HepG2 (cell line): ENCODE data around the gene SFT2D1. TPM values are rescaled to one million over a fixed set of nuclear protein-coding genes. Genes with fewer than 3 reads are reported as not detected.

Experiments used
- ATF1 ChIP-seq: IDR thresholded peaks from 2 replicates; pipeline ENCODE4 v1.6.1; 2016; ENCODE audit warnings: mild to moderate bottlenecking, control low read depth
- CEBPG ChIP-seq: IDR thresholded peaks from 2 replicates; pipeline ENCODE4 v1.6.1; 2016
- CTCF ChIP-seq: sonication (generic); formaldehyde crosslinking; IDR thresholded peaks from 2 replicates; pipeline ENCODE4 v1.5.0; 2020; ENCODE audit warnings: mild to moderate bottlenecking, missing genetic modification reagents, moderate library complexity
- E2F5 ChIP-seq: sonication (generic); formaldehyde crosslinking; conservative IDR thresholded peaks from 2 replicates; pipeline ENCODE4 v1.4.0; 2020; ENCODE audit warnings: missing genetic modification reagents
- GABPA ChIP-seq, 2 experiments: IDR thresholded peaks; 2 replicates each; pipeline ENCODE4 v1.6.1; 2011 to 2016; ENCODE audit warnings: low read depth in 2 of 2, low read length in 1 of 2, missing biosample characterization in 1 of 2, missing genetic modification characterization in 1 of 2
- IRF1 ChIP-seq: sonication (generic); formaldehyde crosslinking; IDR thresholded peaks from 2 replicates; pipeline ENCODE4 v1.4.0; 2020; ENCODE audit warnings: low read depth, mild to moderate bottlenecking, missing genetic modification reagents
- MLXIP ChIP-seq: sonication (generic); formaldehyde crosslinking; IDR thresholded peaks from 2 replicates; pipeline ENCODE4 v1.9.0; 2021; ENCODE audit warnings: missing genetic modification reagents, borderline replicate concordance
- SETDB1 ChIP-seq: sonication (generic); formaldehyde crosslinking; IDR thresholded peaks from 2 replicates; pipeline ENCODE4 v1.5.1; 2020; ENCODE audit warnings: missing genetic modification reagents, mild to moderate bottlenecking, borderline replicate concordance
- STAT5B ChIP-seq: sonication (generic); formaldehyde crosslinking; IDR thresholded peaks from 2 replicates; pipeline ENCODE4 v1.4.0; 2020; ENCODE audit warnings: missing genetic modification reagents
- ZBTB21 ChIP-seq: sonication (generic); formaldehyde crosslinking; IDR thresholded peaks from 2 replicates; pipeline ENCODE4 v1.4.0; 2020; ENCODE audit warnings: missing genetic modification reagents
- ZC3H13 ChIP-seq: sonication (generic); formaldehyde crosslinking; IDR thresholded peaks from 2 replicates; pipeline ENCODE4 v1.8.1; 2023; ENCODE audit warnings: mild to moderate bottlenecking, missing genetic modification reagents, moderate library complexity
- polyA plus RNA-seq, 8 experiments: library from polyadenylated mRNA; depleted of rRNA in 3 of 8; stranded (reverse) in 7 of 8; unstranded in 1 of 8; fragments of >200 nt; fragmentation: Illumina TruSeq in 4 of 8; extraction: Trizol in 4 of 8; gene quantifications; 2 replicates each; pipeline versions ENCODE4 v1.2.1 to v1.2.3, GENCODE V29; 2011 to 2016; ENCODE audit warnings: low read depth in 4 of 8, missing spikeins in 1 of 8, mixed read lengths in 1 of 8; ENCODE audit not compliant: insufficient read depth in 1 of 8
- total RNA-seq, 5 experiments: library from RNA; depleted of rRNA; stranded (reverse); fragments of >200 nt; fragmentation: Illumina TruSeq; extraction: Trizol; gene quantifications; 2 replicates each; pipeline ENCODE4 v1.2.3, GENCODE V29; 2016; ENCODE audit warnings: low read depth in 1 of 5
- TF ChIP-seq, protein P1 (sequence below): fragments of 450-650 bp; IDR thresholded peaks from 2 replicates; pipeline ENCODE4 v1.6.1; 2017; ENCODE audit warnings: mild to moderate bottlenecking

The SFT2D1 gene
- total and polyA plus RNA-seq, 2 of the 13 experiments (the other 11 are each of a cell fraction or from before 2014, with no cell fraction given): 115 to 147 TPM

DNA sequence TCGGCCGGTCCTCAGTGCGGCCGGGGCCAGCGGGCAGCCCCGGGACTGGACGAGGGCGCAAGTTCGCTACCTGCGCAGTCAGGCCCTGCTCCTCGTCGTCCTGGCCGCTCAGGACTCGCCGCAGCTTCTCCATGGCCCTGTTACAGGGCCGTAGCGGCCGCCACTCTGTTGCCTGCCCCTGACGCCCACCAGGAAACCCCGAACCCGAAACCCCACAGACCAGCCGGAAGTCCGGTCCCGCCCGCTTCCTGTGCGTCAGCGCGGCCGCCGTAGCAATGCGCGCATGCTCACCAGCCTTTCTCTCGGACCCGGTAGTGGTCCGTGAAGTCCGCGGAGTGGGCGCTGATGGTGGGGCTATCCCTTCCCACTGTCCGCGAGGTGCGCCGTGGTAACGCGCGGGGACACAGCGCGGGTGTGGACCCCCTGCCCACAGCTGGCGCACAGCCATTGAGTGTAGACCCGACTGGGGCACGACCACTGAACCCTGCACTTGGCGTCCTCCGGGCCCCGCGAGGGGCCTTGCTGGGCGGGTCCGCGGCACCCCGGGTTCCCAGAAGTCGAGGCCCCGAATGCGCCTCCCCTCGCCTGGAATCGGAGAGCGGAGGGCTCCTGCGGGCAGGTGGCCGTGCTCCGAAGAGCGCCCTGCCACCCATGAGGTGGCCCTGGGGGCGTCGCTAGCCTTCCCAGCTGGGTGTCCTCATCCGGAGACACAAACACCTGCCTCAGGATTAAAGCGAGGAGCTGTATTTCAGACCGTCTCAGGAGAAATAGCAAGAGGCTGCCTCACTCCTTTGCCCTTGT lies at the start of gene SFT2D1 (continued):
- no peak for TF ChIP-seq IRF1 (CRISPR knock-in tag)
- TF ChIP-seq, protein P1, sequence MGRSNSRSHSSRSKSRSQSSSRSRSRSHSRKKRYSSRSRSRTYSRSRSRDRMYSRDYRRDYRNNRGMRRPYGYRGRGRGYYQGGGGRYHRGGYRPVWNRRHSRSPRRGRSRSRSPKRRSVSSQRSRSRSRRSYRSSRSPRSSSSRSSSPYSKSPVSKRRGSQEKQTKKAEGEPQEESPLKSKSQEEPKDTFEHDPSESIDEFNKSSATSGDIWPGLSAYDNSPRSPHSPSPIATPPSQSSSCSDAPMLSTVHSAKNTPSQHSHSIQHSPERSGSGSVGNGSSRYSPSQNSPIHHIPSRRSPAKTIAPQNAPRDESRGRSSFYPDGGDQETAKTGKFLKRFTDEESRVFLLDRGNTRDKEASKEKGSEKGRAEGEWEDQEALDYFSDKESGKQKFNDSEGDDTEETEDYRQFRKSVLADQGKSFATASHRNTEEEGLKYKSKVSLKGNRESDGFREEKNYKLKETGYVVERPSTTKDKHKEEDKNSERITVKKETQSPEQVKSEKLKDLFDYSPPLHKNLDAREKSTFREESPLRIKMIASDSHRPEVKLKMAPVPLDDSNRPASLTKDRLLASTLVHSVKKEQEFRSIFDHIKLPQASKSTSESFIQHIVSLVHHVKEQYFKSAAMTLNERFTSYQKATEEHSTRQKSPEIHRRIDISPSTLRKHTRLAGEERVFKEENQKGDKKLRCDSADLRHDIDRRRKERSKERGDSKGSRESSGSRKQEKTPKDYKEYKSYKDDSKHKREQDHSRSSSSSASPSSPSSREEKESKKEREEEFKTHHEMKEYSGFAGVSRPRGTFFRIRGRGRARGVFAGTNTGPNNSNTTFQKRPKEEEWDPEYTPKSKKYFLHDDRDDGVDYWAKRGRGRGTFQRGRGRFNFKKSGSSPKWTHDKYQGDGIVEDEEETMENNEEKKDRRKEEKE: no peak
- peak; percentile 95; the same call in 1 of the 2 replicates for TF ChIP-seq ZC3H13 (CRISPR knock-in tag)
- peak; percentile 66; the same call in 1 of the 2 replicates for TF ChIP-seq MLXIP (CRISPR knock-in tag)
- no peak for TF ChIP-seq CEBPG (CRISPR knock-in tag)
- no peak; the same call in 1 of the 2 replicates for TF ChIP-seq ZBTB21 (CRISPR knock-in tag)
- peak; percentile 26 for TF ChIP-seq E2F5 (CRISPR knock-in tag)
- TF ChIP-seq ATF1 (CRISPR knock-in tag): no peak; the same call in 1 of the 2 replicates
- TF ChIP-seq GABPA (IDR thresholded peaks at IDR 0.05; ENCODE audit: low read depth, low read length): peak; percentile 95
- peak; percentile 95 for TF ChIP-seq GABPA (CRISPR knock-in tag; IDR thresholded peaks at IDR 0.05; ENCODE audit: low read depth)
- TF ChIP-seq SETDB1 (CRISPR knock-in tag): no peak
- peak; percentile 29 for TF ChIP-seq CTCF (CRISPR knock-in tag)
- TF ChIP-seq STAT5B: 0 out of 2 replicates have a peak, but pooled peaks have one; percentile 13
